Ovary (tissue), 9 donors: ENCODE results near the gene ARHGAP4. TPM values are rescaled to one million over a fixed set of nuclear protein-coding genes. Genes with fewer than 3 reads are reported as not detected.

Source experiments
- DNase-seq, 5 donors: peaks; one replicate each; pipeline ENCODE4 v3.0.0-alpha.2; 2019 to 2020
- H3K27ac ChIP-seq, 2 donors: fragments of 200-600 bp; one replicate each; pipeline versions ENCODE4 v1.5.1 to v1.8.0; 2019 to 2022
- H3K27me3 ChIP-seq: fragments of 200-600 bp; one replicate; pipeline ENCODE4 v1.8.0; 2022
- H3K36me3 ChIP-seq: fragments of 200-600 bp; sonication (generic); one replicate; pipeline ENCODE4 v1.5.1; 2019
- H3K4me1 ChIP-seq: one replicate; pipeline ENCODE4 v1.8.1; 2013; ENCODE audit warnings: mild to moderate bottlenecking, moderate library complexity; ENCODE audit not compliant: insufficient read depth
- H3K4me3 ChIP-seq: fragments of 200-600 bp; sonication (generic); one replicate; pipeline ENCODE4 v1.5.1; 2017
- H3K9me3 ChIP-seq, 2 donors: fragments of 200-600 bp in 1 of 2; sonication (generic) in 1 of 2; one replicate each; pipeline versions ENCODE4 v1.5.1 to v1.8.1; 2013 to 2019; ENCODE audit warnings: mild to moderate bottlenecking in 1 of 2, moderate library complexity in 1 of 2
- CTCF ChIP-seq, 3 donors: fragments of 450-650 bp in 2 of 3; fragments of 200-600 bp in 1 of 3; IDR thresholded peaks; one replicate each; pipeline versions ENCODE4 v1.5.1 to v1.8.0; 2016 to 2022; ENCODE audit warnings: antibody characterized with exemption in 3 of 3, mild to moderate bottlenecking in 1 of 3
- EP300 ChIP-seq: sonication (generic); formaldehyde crosslinking; IDR thresholded peaks from one replicate; pipeline ENCODE4 v1.6.1; 2017; ENCODE audit warnings: antibody characterized with exemption
- POLR2A ChIP-seq: fragments of 450-650 bp; IDR thresholded peaks from one replicate; pipeline ENCODE4 v1.6.1; 2017; ENCODE audit warnings: antibody characterized with exemption, mild to moderate bottlenecking, moderate library complexity
- WGBS, 3 donors: extraction: QIAGEN DNeasy Blood & Tissue Kit in 1 of 3; methylation state at CpG; one replicate each; pipeline versions ENCODE4 v1.1.5 to v1.1.7; 2013 to 2017; 5-methylcytosine and 5-hydroxymethylcytosine counted together
- intact Hi-C, 4 donors: fragments of 100-400 bp; cut with DNase I; formaldehyde crosslinking; loops; one replicate each; pipeline versions ENCODE4 v1.11.0 to v1.15.1; 2022 to 2023
- polyA plus RNA-seq, 2 donors: library from polyadenylated mRNA; stranded (reverse); fragments of 200-250 nt in 1 of 2; fragments of 350-450 nt in 1 of 2; fragmentation: Illumina TruSeq in 1 of 2; extraction: RNeasy Lipid Tissue Mini Kit (QIAGEN cat#74804) in 1 of 2; gene quantifications; one replicate each; pipeline ENCODE4 v1.2.3, GENCODE V29; 2013 to 2014
- total RNA-seq, 7 donors: library from RNA; depleted of rRNA in 2 of 7; stranded (reverse); fragments of >200 nt in 2 of 7; fragmentation: NEBNext Ultra II Directional in 3 of 7; extraction: Animal tissue kit (Norgen Biotek cat#: 25700) in 3 of 7; gene quantifications; one replicate each; pipeline versions ENCODE4 v1.1.0 to v1.2.4, GENCODE V29; 2016 to 2023
- donor health status: DM: no; HTN: no; CAD: no; lungs with moderate emphysema.
- donor health status: DM: no; HTN: no; CAD: no.
- donor health status: Bipolar disorder and iron deficiency.
- donor health status: DM: yes; HTN: yes; CAD: no.
- donor health status: DM: no; HTN: no; CAD: no.
- donor health status: DM: yes; HTN: yes; CAD: no.

ARHGAP4 gene
- total and polyA plus RNA-seq, 9 donors: 1.2 to 22.3 (median 11.4) TPM

- 62 to 67% (median 64%) methylated on average over 15 of the region's 15 CpGs for WGBS, 3 donors
These were observed 40.2 kb upstream of the ARHGAP4 start for GRCh38 chrX:153966283-153966688.

GRCh38 chrX:153965406-153965805 lies 39.3 kb upstream of the ARHGAP4 start:
- Histone ChIP-seq H3K9me3 (no peaks in the 10 kb centered on the region), H3K36me3 (no peaks in the 10 kb centered on the region), H3K27ac (no peak overlapping the region), H3K4me1 (peaks cover 5% of the 10 kb centered on the region), H3K4me3 (no peak overlapping the region), H3K27me3 (no peaks in the 10 kb centered on the region)
- intact Hi-C loops: no loop called here
- WGBS, 3 donors: 80 to 89% (median 86%) methylated on average over 5 of the region's 5 CpGs
- TF ChIP-seq EP300: no peak
- TF ChIP-seq POLR2A: no peak
- no peak for TF ChIP-seq CTCF (IDR thresholded peaks at IDR 0.05)
- DNase-seq: no peak

More at GRCh38 chrX:153966283-153966688, 40.2 kb upstream of the ARHGAP4 start:
- Histone ChIP-seq H3K4me1 (peaks cover 5% of the 10 kb centered on the region), H3K27me3 (no peaks in the 10 kb centered on the region), H3K9me3 (no peaks in the 10 kb centered on the region), H3K4me3 (no peak overlapping the region), H3K36me3 (no peaks in the 10 kb centered on the region), H3K27ac (no peak overlapping the region)
- DNase-seq: peak in 2 of 5 donors; percentile 47 to 51
- TF ChIP-seq EP300: no peak
- TF ChIP-seq POLR2A: no peak
- TF ChIP-seq CTCF (IDR thresholded peaks at IDR 0.05): no peak
- intact Hi-C loops: no loop called here

- intact Hi-C loops: no loop called here
- no peak overlapping the region for H3K27ac ChIP-seq
These were observed 38.0 kb upstream of the ARHGAP4 start for GRCh38 chrX:153964105-153964504.

GRCh38 chrX:153963546-153963945 lies 37.5 kb upstream of the ARHGAP4 start:
- Histone ChIP-seq H3K27ac (no peak overlapping the region), H3K36me3 (no peaks in the 10 kb centered on the region), H3K4me1 (peaks cover 5% of the 10 kb centered on the region), H3K4me3 (no peak overlapping the region), H3K9me3 (no peaks in the 10 kb centered on the region), H3K27me3 (no peaks in the 10 kb centered on the region)
- intact Hi-C loops: no loop called here
- WGBS, 3 donors: 89 to 91% (median 89%) methylated on average over 12 of the region's 12 CpGs
- TF ChIP-seq CTCF (IDR thresholded peaks at IDR 0.05): no peak
- TF ChIP-seq POLR2A: no peak
- no peak for TF ChIP-seq EP300
- DNase-seq: no peak

More at GRCh38 chrX:153964105-153964504, 38.0 kb upstream of the ARHGAP4 start:
- Histone ChIP-seq H3K4me1 (peaks cover 5% of the 10 kb centered on the region), H3K4me3 (no peak overlapping the region), H3K9me3 (no peaks in the 10 kb centered on the region), H3K27me3 (no peaks in the 10 kb centered on the region), H3K36me3 (no peaks in the 10 kb centered on the region)
- 84 to 92% (median 91%) methylated on average over 14 of the region's 14 CpGs for WGBS, 3 donors
- DNase-seq: no peak
- no peak for TF ChIP-seq POLR2A
- no peak for TF ChIP-seq EP300
- TF ChIP-seq CTCF (IDR thresholded peaks at IDR 0.05): no peak
